ENCODE results near the gene SLCO4A1. TPM values are rescaled to one million over a fixed set of nuclear protein-coding genes. Genes with fewer than 3 reads are reported as not detected.

The SLCO4A1 gene
- total and polyA plus RNA-seq, 2 donors (not counting 3 experiments of a cell fraction or from before 2014, with no cell fraction given), result 1.4 to 4.1 TPM

DNA sequence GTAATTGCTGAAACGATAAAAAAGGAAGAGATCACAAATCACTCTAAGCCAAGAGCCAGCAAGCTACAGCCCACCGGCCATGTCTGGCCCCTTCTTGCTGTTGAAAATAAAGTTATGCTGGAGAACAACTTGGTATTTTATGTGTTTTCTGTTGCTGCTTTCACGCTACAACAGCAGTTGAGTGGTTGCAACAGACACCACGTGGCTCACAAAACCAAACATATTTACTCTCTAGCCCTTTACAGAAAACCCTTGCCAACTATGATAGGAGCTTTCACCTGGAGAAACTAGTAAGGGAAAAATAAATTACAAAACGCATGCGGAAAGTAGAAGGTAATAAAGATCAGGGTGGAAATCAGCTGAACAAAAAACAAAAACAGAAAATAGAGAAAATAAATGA is 41.1 kb upstream of the SLCO4A1 start:
- CTCF ChIA-PET, result interaction anchor here (1.0 kb wide), 1 partner anchor 12 kb away, joined by 3 read pairs; no protein-coding TSS in a partner anchor

More for the DNA sequence above, 41.1 kb upstream of the SLCO4A1 start:
- Histone ChIP-seq H2AFZ (ENCODE audit: low read depth, low read length) (no peak overlapping the region), H3K9ac (replicated peaks; ENCODE audit: extremely low read depth, insufficient read depth, low read length) (no peak overlapping the region), H3K4me3 (replicated peaks in 1 of 3; ENCODE audit: insufficient read depth in 1 of 3, low read depth in 1 of 3, low read length in 3 of 3) (no peak overlapping the region), H3K27me3 (ENCODE audit: control insufficient read depth in 2 of 2, insufficient read depth in 2 of 2, low read length in 2 of 2) (no peaks in the 10 kb centered on the region), H3K79me2 (ENCODE audit: control insufficient read depth, insufficient read depth, low read length) (no peaks in the 10 kb centered on the region), H4K20me1 (replicated peaks; ENCODE audit: control insufficient read depth, extremely low read depth, insufficient read depth, low read length) (no peaks in the 10 kb centered on the region), H3K36me3 (ENCODE audit: control insufficient read depth in 2 of 2, extremely low read depth in 1 of 2, insufficient read depth in 2 of 2, low read length in 2 of 2) (no peaks in the 10 kb centered on the region), H3K9me3 (replicated peaks; ENCODE audit: control insufficient read depth, insufficient read depth, low read length) (no peaks in the 10 kb centered on the region), H3K27ac (ENCODE audit: insufficient read depth, low read depth, low read length) (no peak overlapping the region), H3K4me1 (ENCODE audit: control insufficient read depth, extremely low read depth, insufficient read depth, low read length) (peaks cover 16% of the 10 kb centered on the region), H3K4me2 (ENCODE audit: insufficient read depth, low read length) (no peak overlapping the region), H3K9me1 (replicated peaks; ENCODE audit: control insufficient read depth, extremely low read depth, insufficient read depth, low read length) (no peaks in the 10 kb centered on the region)
- DNase-seq (ENCODE audit: low read depth, low spot score) (no peak), FAIRE-seq (no peak)
- dilution Hi-C loops (cut with MboI; ENCODE audit: extremely low pct_ligation_motif_present, low sequenced_read_pairs) (no loop called here), intact Hi-C loops (cut with micrococcal nuclease) (no loop called here)
- TF ChIP-seq POLR2A (IDR thresholded peaks at IDR 0.05; ENCODE audit: low read depth, low read length), result no peak
- TF ChIP-seq MYC (IDR thresholded peaks at IDR 0.05; ENCODE audit: low read depth, low read length), result no peak
- TF ChIP-seq JUN (IDR thresholded peaks at IDR 0.05; ENCODE audit: borderline replicate concordance, insufficient read depth, insufficient read length, low read depth), result no peak
- TF ChIP-seq, protein P1, sequence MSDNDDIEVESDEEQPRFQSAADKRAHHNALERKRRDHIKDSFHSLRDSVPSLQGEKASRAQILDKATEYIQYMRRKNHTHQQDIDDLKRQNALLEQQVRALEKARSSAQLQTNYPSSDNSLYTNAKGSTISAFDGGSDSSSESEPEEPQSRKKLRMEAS (IDR thresholded peaks at IDR 0.05; ENCODE audit: insufficient read depth, insufficient read length), result no peak
- TF ChIP-seq FOS (IDR thresholded peaks at IDR 0.05; ENCODE audit: borderline replicate concordance, insufficient read depth, low read length), result no peak
- no peak for TF ChIP-seq EZH2 (IDR thresholded peaks at IDR 0.05; ENCODE audit: borderline replicate concordance, low read depth, low read length, severe bottlenecking)
- TF ChIP-seq, protein P2, sequence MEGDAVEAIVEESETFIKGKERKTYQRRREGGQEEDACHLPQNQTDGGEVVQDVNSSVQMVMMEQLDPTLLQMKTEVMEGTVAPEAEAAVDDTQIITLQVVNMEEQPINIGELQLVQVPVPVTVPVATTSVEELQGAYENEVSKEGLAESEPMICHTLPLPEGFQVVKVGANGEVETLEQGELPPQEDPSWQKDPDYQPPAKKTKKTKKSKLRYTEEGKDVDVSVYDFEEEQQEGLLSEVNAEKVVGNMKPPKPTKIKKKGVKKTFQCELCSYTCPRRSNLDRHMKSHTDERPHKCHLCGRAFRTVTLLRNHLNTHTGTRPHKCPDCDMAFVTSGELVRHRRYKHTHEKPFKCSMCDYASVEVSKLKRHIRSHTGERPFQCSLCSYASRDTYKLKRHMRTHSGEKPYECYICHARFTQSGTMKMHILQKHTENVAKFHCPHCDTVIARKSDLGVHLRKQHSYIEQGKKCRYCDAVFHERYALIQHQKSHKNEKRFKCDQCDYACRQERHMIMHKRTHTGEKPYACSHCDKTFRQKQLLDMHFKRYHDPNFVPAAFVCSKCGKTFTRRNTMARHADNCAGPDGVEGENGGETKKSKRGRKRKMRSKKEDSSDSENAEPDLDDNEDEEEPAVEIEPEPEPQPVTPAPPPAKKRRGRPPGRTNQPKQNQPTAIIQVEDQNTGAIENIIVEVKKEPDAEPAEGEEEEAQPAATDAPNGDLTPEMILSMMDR (IDR thresholded peaks at IDR 0.05; ENCODE audit: extremely low read depth in 1 of 2, insufficient read depth in 1 of 2, low read depth in 1 of 2, low read length in 2 of 2), result no peak
- TF ChIP-seq GATA2 (IDR thresholded peaks at IDR 0.05; ENCODE audit: insufficient read depth, insufficient read length, low read depth, low read length), result no peak
- TF ChIP-seq POLR2AphosphoS5 (IDR thresholded peaks at IDR 0.05; ENCODE audit: insufficient read depth, low read depth, low read length), result no peak
- POLR2A ChIA-PET, result no interaction called here
- no TSS peak for BruUV-seq (replicated peaks)
